ENCODE data around the gene SIGLEC11.

Gene SIGLEC11

GRCh38 chr19:49912965-49913685 lies 47.8 kb downstream of the SIGLEC11 start:
- no peaks in the 10 kb centered on the region for H3K27me3 ChIP-seq (ENCODE audit: control insufficient read depth, insufficient read depth, low read length)
- no peak overlapping the region for H3K4me3 ChIP-seq (ENCODE audit: low read depth, low read length)
- H3K9ac ChIP-seq (ENCODE audit: low read length): no peak overlapping the region
- H3K4me1 ChIP-seq (ENCODE audit: control insufficient read depth, insufficient read depth, low read length): peaks cover 3% of the 10 kb centered on the region; the same call in 1 of the 2 replicates
- peaks cover 86% of the 10 kb centered on the region for H3K36me3 ChIP-seq (ENCODE audit: control insufficient read depth, insufficient read depth, low read length)
- peaks cover 7% of the 10 kb centered on the region; the same call in 1 of the 2 replicates for H3K9me3 ChIP-seq (ENCODE audit: control insufficient read depth, insufficient read depth, low read depth, low read length)
- H3K27ac ChIP-seq (ENCODE audit: low read depth, low read length): no peak overlapping the region

- Histone ChIP-seq H3K36me3 (ENCODE audit: control insufficient read depth, insufficient read depth, low read length) (peaks cover 86% of the 10 kb centered on the region), H3K27me3 (ENCODE audit: control insufficient read depth, insufficient read depth, low read length) (no peaks in the 10 kb centered on the region), H3K4me1 (ENCODE audit: control insufficient read depth, insufficient read depth, low read length) (no peaks in the 10 kb centered on the region; the same call in 1 of the 2 replicates), H3K9ac (ENCODE audit: low read length) (no peak overlapping the region), H3K9me3 (ENCODE audit: control insufficient read depth, insufficient read depth, low read depth, low read length) (peaks cover 7% of the 10 kb centered on the region; the same call in 1 of the 2 replicates), H3K4me3 (ENCODE audit: low read depth, low read length) (no peak overlapping the region), H3K27ac (ENCODE audit: low read depth, low read length) (no peak overlapping the region)
Measured at GRCh38 chr19:49911381-49912145, 49.4 kb downstream of the SIGLEC11 start.

- no peaks in the 10 kb centered on the region; the same call in 1 of the 2 replicates for H3K4me1 ChIP-seq (ENCODE audit: control insufficient read depth, insufficient read depth, low read length)
- 0 out of 2 replicates have a peak, but pooled peaks cover under 1% of the 10 kb centered on the region for H3K9me3 ChIP-seq (ENCODE audit: control insufficient read depth, insufficient read depth, low read depth, low read length)
- peaks cover 76% of the 10 kb centered on the region for H3K36me3 ChIP-seq (ENCODE audit: control insufficient read depth, insufficient read depth, low read length)
- H3K27ac ChIP-seq (ENCODE audit: low read depth, low read length): no peak overlapping the region
- H3K9ac ChIP-seq (ENCODE audit: low read length): no peak overlapping the region
- no peak overlapping the region for H3K4me3 ChIP-seq (ENCODE audit: low read depth, low read length)
- no peaks in the 10 kb centered on the region for H3K27me3 ChIP-seq (ENCODE audit: control insufficient read depth, insufficient read depth, low read length)
Measured at GRCh38 chr19:49910179-49910578, 50.8 kb downstream of the SIGLEC11 start.

- H3K36me3 ChIP-seq (ENCODE audit: control insufficient read depth, insufficient read depth, low read length): peaks cover 63% of the 10 kb centered on the region
- H3K9ac ChIP-seq (ENCODE audit: low read length): no peak overlapping the region
- H3K4me1 ChIP-seq (ENCODE audit: control insufficient read depth, insufficient read depth, low read length): no peaks in the 10 kb centered on the region; the same call in 1 of the 2 replicates
- no peaks in the 10 kb centered on the region for H3K9me3 ChIP-seq (ENCODE audit: control insufficient read depth, insufficient read depth, low read depth, low read length)
- no peak overlapping the region for H3K4me3 ChIP-seq (ENCODE audit: low read depth, low read length)
- no peak overlapping the region for H3K27ac ChIP-seq (ENCODE audit: low read depth, low read length)
- H3K27me3 ChIP-seq (ENCODE audit: control insufficient read depth, insufficient read depth, low read length): no peaks in the 10 kb centered on the region
Measured at GRCh38 chr19:49908480-49909420, 52.2 kb downstream of the SIGLEC11 start.

GRCh38 chr19:49907745-49908446 lies 53.1 kb downstream of the SIGLEC11 start:
- H3K27me3 ChIP-seq (ENCODE audit: control insufficient read depth, insufficient read depth, low read length): no peaks in the 10 kb centered on the region
- H3K4me3 ChIP-seq (ENCODE audit: low read depth, low read length): no peak overlapping the region
- H3K4me1 ChIP-seq (ENCODE audit: control insufficient read depth, insufficient read depth, low read length): no peaks in the 10 kb centered on the region; the same call in 1 of the 2 replicates
- no peak overlapping the region for H3K9ac ChIP-seq (ENCODE audit: low read length)
- H3K27ac ChIP-seq (ENCODE audit: low read depth, low read length): no peak overlapping the region
- no peaks in the 10 kb centered on the region for H3K9me3 ChIP-seq (ENCODE audit: control insufficient read depth, insufficient read depth, low read depth, low read length)
- H3K36me3 ChIP-seq (ENCODE audit: control insufficient read depth, insufficient read depth, low read length): peaks cover 55% of the 10 kb centered on the region

- H3K36me3 ChIP-seq (ENCODE audit: control insufficient read depth, insufficient read depth, low read length): peaks cover 48% of the 10 kb centered on the region
- H3K4me1 ChIP-seq (ENCODE audit: control insufficient read depth, insufficient read depth, low read length): no peaks in the 10 kb centered on the region; the same call in 1 of the 2 replicates
- no peak overlapping the region for H3K4me3 ChIP-seq (ENCODE audit: low read depth, low read length)
- no peak overlapping the region for H3K27ac ChIP-seq (ENCODE audit: low read depth, low read length)
- no peaks in the 10 kb centered on the region for H3K9me3 ChIP-seq (ENCODE audit: control insufficient read depth, insufficient read depth, low read depth, low read length)
- H3K9ac ChIP-seq (ENCODE audit: low read length): no peak overlapping the region
- H3K27me3 ChIP-seq (ENCODE audit: control insufficient read depth, insufficient read depth, low read length): no peaks in the 10 kb centered on the region
Measured at GRCh38 chr19:49906879-49907564, 54.0 kb downstream of the SIGLEC11 start.

GRCh38 chr19:49904136-49904535 lies 56.8 kb downstream of the SIGLEC11 start:
- Histone ChIP-seq H3K4me3 (ENCODE audit: low read depth, low read length) (no peak overlapping the region), H3K4me1 (ENCODE audit: control insufficient read depth, insufficient read depth, low read length) (no peaks in the 10 kb centered on the region; the same call in 1 of the 2 replicates), H3K27me3 (ENCODE audit: control insufficient read depth, insufficient read depth, low read length) (no peaks in the 10 kb centered on the region), H3K36me3 (ENCODE audit: control insufficient read depth, insufficient read depth, low read length) (peaks cover 24% of the 10 kb centered on the region), H3K9ac (ENCODE audit: low read length) (no peak overlapping the region), H3K27ac (ENCODE audit: low read depth, low read length) (no peak overlapping the region), H3K9me3 (ENCODE audit: control insufficient read depth, insufficient read depth, low read depth, low read length) (no peaks in the 10 kb centered on the region)

Measured in HUES6 (cell line).